Bronchus fibroblast of lung (primary cell): ENCODE measurements around the gene CDC25B. TPM values are rescaled to one million over a fixed set of nuclear protein-coding genes. Genes with fewer than 3 reads are reported as not detected.

Experiments used
- total RNA-seq: library from RNA; depleted of rRNA; stranded (reverse); fragments of >200 nt; gene quantifications from 2 replicates; pipeline ENCODE4 v1.2.3, GENCODE V29; 2015

Gene CDC25B
- 98.1 and 117 TPM in 2 replicates for total RNA-seq

DNA sequence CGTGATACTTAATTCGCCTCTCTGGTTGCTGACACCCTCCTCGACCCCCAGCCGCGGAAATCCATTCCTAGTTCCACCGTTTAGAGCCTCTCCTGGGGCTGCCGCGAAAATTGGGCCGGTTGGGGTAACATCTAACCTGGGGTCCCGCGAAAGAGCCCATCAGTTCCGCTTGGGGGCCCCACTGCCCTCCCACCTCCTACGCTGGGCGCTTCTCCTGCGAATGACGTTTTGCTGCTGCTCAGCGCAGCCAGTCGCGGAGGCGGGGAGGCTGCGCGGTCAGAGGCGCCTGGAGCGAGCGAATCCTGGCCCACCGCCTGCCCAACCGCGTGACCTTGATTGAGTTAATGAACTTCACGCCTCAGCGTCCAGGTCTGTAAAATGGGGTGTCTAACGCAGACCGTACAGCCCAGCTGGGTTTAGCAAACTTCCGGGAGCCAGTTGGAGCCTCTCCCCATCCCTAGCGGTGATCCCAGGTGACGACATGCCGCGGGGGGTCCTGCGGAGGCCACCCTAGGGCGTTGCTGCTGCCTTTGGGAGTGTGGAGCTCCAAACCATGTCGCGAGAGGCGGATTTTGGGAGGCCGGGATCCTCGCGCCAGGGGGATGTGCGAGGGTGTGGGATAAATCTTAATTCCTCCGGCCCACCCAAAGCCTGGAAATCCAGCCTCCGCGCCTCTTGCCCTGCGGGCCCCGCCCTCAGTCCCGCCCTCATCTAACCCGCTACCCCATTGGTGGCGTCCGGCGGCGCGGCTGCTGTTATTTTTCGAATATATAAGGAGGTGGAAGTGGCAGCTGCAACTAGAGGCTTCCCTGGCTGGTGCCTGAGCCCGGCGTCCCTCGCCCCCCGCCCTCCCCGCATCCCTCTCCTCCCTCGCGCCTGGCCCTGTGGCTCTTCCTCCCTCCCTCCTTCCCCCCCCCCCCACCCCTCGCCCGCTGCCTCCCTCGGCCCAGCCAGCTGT is at the start of gene CDC25B:
TSS of gene CDC25B (plus strand) at position 800 of the 958 bp plus-strand sequence. CDS start 222 bp downstream, outside the sequence.

DNA sequence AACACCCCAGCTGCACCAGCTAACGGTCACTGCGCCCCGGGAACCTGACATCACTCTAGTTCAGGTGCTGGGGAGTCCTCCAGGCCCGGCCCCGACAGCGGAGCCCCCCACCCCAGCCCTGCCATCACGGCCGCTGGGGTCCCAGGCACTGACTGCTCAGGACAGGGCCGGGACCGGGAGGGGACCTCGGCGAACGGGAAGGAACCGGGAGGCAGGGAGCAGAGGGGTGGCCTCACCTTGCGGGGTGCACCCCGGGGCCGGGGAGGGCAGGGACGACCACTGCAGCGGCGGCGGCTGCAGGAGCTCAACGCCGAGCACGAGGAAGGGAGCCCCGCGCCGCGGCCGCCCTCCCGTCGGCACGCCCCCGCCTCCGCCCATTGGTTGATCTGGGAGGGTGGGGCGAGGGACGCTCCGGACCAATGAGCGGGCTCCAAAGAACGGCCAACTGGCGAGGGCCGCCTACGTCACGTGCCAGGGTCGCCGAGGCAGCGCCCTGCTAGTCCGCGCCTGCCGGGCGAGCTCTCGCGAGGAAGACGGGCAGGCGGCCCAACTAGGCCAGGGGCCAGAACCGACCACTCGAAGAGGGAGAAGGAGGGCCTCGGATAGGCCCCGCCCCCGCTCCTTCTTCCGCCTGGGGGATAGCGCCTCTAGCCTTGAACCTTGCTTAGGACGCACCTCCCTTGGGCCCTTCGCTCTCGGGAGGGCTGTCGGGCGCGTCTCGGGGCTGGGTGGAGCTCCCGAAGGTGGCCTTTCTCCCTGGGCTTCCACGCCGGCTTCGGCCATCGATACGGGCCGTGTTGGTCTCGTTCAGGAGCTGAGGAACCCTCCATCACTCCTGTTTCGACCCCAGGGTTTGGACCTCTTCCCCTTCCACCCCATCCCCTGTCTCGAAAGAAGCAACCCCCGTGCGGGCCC is 28.4 kb upstream of the CDC25B start, which contains the start of gene ADISSP:
TSS of gene ADISSP (minus strand) at position 327 of the 915 bp plus-strand sequence. CDS start 7,653 bp downstream, outside the sequence.

DNA sequence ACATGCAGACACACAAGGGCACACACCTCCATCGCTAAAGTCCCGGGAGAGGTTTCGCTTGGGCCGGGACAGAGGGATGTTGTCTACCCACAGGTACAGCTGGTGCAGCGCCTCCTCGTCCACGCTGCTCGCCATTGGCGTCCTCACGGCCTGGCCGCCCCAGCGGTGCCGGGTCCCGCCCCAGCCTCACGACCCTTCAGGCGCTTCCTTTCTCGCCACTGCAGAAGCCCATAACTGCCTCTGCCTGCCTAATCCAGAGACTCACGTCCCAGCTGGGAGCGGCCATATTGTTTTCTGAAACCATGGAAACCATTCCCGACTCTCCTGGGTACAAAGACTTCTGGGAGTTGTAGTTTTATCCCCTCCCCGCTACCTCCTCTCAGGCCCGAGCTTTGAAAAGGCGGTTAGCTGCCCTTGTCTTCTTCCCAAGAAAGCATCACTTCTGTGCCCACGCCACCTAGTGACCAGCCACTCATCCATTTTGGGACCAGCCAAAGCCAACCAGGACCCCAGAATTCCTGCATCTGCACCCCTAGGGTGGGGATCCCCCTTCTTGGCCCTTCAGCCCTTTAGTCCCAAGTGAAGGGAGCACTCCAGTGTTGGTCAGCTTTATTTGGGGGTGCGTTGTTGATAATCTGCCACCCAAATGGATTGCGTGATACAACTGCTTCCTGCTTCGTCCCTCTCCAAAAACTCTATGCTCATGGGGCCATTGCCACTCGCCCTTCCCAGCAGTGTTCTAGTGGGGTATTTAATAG is 14.8 kb upstream of the CDC25B start, which contains the start of gene SPEF1:
TSS of gene SPEF1 (minus strand) at position 296 of the 758 bp plus-strand sequence. CDS start at position 135, 161 bp downstream.

DNA sequence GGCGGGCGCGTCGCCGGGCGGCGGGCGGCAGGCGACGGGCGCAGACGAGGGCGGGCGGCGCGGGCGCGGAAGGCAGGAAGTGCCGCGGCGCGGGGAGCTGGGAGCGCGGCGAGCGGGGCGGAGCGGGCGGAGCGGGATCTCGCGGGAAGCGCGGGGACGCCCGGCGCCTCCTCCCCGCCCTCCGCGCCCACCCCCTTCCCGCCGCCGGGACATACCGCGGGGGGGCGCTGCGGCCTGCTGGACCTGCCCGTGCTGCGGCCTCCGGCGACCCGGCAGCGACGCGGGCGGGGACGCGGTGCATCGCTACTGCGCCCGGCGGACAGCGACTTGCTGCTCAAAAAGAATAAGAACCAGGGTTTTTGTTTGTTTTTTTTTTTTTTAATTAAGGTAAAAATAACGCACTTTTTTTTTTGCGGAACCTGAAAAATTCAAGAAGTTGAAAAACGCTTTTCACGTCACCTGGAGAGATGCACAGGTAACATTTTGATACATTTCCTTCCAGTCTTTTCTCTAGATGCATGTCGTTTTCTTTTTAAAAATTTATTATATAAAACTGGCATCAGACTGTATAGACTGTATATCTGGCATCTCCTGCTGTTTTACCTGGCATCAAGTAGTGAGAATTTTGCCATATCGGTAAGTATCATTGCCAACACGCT is 9.3 kb upstream of the CDC25B start, which contains the start of gene CENPB:
TSS of gene CENPB (minus strand) at position 76 of the 659 bp plus-strand sequence. CDS start 257 bp downstream, outside the sequence.

DNA sequence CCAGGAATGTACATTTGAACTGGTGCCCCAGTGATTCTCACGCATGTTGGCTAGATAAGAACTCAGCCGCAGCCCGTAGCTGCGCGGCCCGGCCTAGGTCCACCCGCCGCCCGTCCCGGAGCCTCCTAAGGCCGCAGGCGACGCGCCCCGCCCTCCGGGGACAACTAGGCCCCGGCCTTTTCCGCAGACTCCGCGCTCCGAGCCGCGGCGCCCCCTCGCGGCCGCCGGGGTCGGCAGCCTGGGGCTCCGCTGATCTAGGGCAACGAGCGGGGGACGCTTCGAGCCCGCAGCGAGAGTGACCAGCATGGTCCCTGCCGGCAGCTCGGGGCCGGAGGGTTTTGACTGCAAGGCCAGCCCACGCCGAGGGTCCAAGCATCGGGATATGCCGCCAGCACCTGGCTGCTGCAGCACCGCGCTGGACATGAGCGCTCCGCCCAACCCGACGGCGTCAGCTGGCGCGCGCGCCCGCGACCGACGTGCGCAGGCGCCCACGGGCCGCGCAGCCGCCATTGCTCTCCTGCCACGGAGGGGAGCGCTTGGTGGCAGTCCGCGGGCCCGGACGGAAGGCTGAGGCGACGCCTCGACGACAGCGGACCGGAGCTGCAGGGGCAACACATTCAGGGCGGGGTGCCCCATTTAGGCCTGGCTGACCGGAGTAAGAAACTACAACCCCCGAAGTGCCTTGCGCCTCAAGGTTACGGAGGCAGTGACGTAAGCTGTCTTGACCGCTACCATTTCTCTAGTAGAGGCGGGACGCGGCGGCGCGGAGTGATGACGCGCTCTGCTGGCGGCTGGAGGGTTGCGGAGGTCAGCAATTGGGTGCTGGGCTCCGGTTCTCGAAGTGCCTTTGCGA is 24.2 kb downstream of the CDC25B start, which contains the start of gene AP5S1:
TSS of gene AP5S1 (plus strand) at position 500 of the 853 bp plus-strand sequence. CDS start 1,571 bp downstream, outside the sequence.

DNA sequence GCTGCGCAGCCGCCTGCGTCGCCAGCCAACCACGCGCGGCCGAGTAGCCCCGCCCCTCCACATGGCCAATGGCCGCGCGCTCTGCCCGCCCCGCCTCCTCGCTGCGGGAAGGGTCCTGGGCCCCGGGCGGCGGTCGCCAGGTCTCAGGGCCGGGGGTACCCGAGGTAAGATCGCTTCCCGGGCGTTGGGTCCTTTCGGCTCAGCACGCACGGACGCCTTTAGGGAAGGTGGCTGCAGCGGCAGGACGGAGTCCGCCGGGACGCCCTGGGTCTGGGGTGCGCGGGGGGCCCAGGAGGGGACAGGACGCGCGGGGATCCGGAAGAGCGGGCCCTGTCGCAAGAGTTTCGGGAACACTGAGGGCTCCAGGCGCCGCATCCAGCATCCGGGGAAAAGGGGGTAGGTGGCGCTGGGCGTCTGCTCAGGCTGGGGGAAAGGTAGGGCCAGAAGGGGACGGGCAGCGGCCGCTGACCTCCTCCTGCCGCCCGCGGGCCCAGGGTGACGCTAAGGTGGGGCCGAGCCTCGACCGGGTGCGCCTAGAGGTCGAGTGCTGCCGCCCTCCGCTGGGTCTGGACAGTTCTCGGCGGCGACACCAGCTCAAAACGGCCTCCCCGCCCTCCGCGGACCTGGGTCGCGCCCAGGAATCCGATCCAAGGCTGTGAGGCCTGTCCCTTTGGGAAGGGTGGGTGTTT is 50.8 kb downstream of the CDC25B start, which contains the start of gene MAVS:
TSS of gene MAVS (plus strand) at position 95 of the 689 bp plus-strand sequence. CDS start 7,791 bp downstream, outside the sequence.

Other genes with a start within 250 kb of the CDC25B start
- gene GFRA4, start 132.9 kb upstream of the CDC25B start, total RNA-seq, result not detected in 2 replicates
- 14.7 and 15.3 TPM in 2 replicates for gene ADAM33, start 114.3 kb upstream of the CDC25B start, total RNA-seq
- gene SIGLEC1, start 83.7 kb upstream of the CDC25B start, total RNA-seq, result not detected in 2 replicates
- 0.45 and 0.50 TPM in 2 replicates for gene HSPA12B, start 63.6 kb upstream of the CDC25B start, total RNA-seq
- 70.6 and 77.5 TPM in 2 replicates for gene ADISSP, start 28.6 kb upstream of the CDC25B start, total RNA-seq
- gene SPEF1, start 14.9 kb upstream of the CDC25B start, total RNA-seq, result 0.15 and 0.17 TPM in 2 replicates
- 87.7 and 89.1 TPM in 2 replicates for gene CENPB, start 9.6 kb upstream of the CDC25B start, total RNA-seq
- 18.9 and 19.7 TPM in 2 replicates for gene AP5S1, start 24.2 kb downstream of the CDC25B start, total RNA-seq
- gene MAVS, start 50.5 kb downstream of the CDC25B start, total RNA-seq, result 19.6 and 19.7 TPM in 2 replicates
- 29.9 and 33.3 TPM in 2 replicates for gene PANK2, start 93.1 kb downstream of the CDC25B start, total RNA-seq
- 10.6 and 13.3 TPM in 2 replicates for gene RNF24, start 219.2 kb downstream of the CDC25B start, total RNA-seq